K562 (cell line): ENCODE data around the gene TBC1D5. TPM values are rescaled to one million over a fixed set of nuclear protein-coding genes. Genes with fewer than 3 reads are reported as not detected.
A peak's percentile ranks its signal among the peaks of the same experiment; 100 is the strongest.

Source experiments
- ATF3 ChIP-seq, 2 experiments: fragments of 450-650 bp in 1 of 2; sonication (generic) in 1 of 2; formaldehyde crosslinking in 1 of 2; IDR thresholded peaks in 1 of 2; conservative IDR thresholded peaks in 1 of 2; 2 replicates each; pipeline versions ENCODE4 v1.6.1 to v1.8.1; 2016 to 2023; ENCODE audit warnings: mild to moderate bottlenecking in 2 of 2, moderate library complexity in 2 of 2, inconsistent platforms in 1 of 2, missing genetic modification reagents in 1 of 2
- FOXA3 ChIP-seq, 2 experiments: fragments of 450-650 bp in 1 of 2; sonication (generic) in 1 of 2; formaldehyde crosslinking; IDR thresholded peaks in 1 of 2; conservative IDR thresholded peaks in 1 of 2; 2 replicates each; pipeline versions ENCODE4 v1.4.0 to v1.8.0; 2020 to 2022; ENCODE audit warnings: mild to moderate bottlenecking in 2 of 2, missing genetic modification reagents in 1 of 2
- GABPA ChIP-seq: fragments of 200-800 bp; sonication (Bioruptor generic); conservative IDR thresholded peaks from 2 replicates; pipeline ENCODE4 v1.6.1; 2016; ENCODE audit warnings: low read depth, missing genetic modification characterization, missing compliant biosample characterization
- HEY1 ChIP-seq: fragments of 250-450 bp; sonication (Bioruptor Pico); IDR thresholded peaks from 2 replicates; pipeline ENCODE4 v1.5.0; 2020; ENCODE audit warnings: mild to moderate bottlenecking, moderate library complexity, borderline replicate concordance
- HLTF ChIP-seq: fragments of 450-650 bp; IDR thresholded peaks from 2 replicates; pipeline ENCODE4 v1.6.1; 2016
- MAFG ChIP-seq: fragments of 450-650 bp; conservative IDR thresholded peaks from 2 replicates; pipeline ENCODE4 v1.6.1; 2016; ENCODE audit warnings: missing genetic modification characterization, missing compliant biosample characterization
- MTA1 ChIP-seq: fragments of 450-650 bp; IDR thresholded peaks from 2 replicates; pipeline ENCODE4 v1.6.1; 2017; ENCODE audit warnings: borderline replicate concordance
- NFATC3 ChIP-seq: fragments of 450-650 bp; IDR thresholded peaks from 2 replicates; pipeline ENCODE4 v1.6.1; 2017; ENCODE audit warnings: mild to moderate bottlenecking
- NFE2 ChIP-seq: IDR thresholded peaks from 2 replicates; pipeline ENCODE4 v1.6.1; 2014; ENCODE audit warnings: antibody characterized with exemption, low read depth
- PHF21A ChIP-seq: fragments of 450-650 bp; IDR thresholded peaks from 2 replicates; pipeline ENCODE4 v1.6.1; 2017; ENCODE audit warnings: low read depth, borderline replicate concordance
- POLR2H ChIP-seq: IDR thresholded peaks from 2 replicates; pipeline ENCODE4 v1.6.1; 2016; ENCODE audit warnings: missing genetic modification characterization, low read depth, mild to moderate bottlenecking, control low read depth, missing compliant biosample characterization, moderate library complexity
- RBM17 ChIP-seq: fragments of 200-400 bp; formaldehyde crosslinking; IDR thresholded peaks from 2 replicates; pipeline ENCODE4 v1.6.1; 2017; ENCODE audit warnings: low read depth, mild to moderate bottlenecking, low read length, borderline replicate concordance
- SUPT5H ChIP-seq: fragments of 450-650 bp; IDR thresholded peaks from 2 replicates; pipeline ENCODE4 v1.6.1; 2016
- TRIM28 ChIP-seq: fragments of 450-650 bp; IDR thresholded peaks from 2 replicates; pipeline ENCODE4 v1.6.1; 2017
- U2AF2 ChIP-seq: fragments of 200-400 bp; formaldehyde crosslinking; optimal IDR thresholded peaks from 2 replicates; pipeline ENCODE3; 2017; ENCODE audit warnings: low read depth, mild to moderate bottlenecking, low read length
- ZEB2 ChIP-seq: fragments of 450-650 bp; IDR thresholded peaks from 2 replicates; pipeline ENCODE4 v1.6.1; 2016
- ZNF124 ChIP-seq: sonication (generic); formaldehyde crosslinking; IDR thresholded peaks from 2 replicates; pipeline ENCODE4 v1.8.1; 2022; ENCODE audit warnings: missing genetic modification reagents
- ZNF408 ChIP-seq: fragments of 250-450 bp; sonication (Bioruptor Pico); IDR thresholded peaks from 2 replicates; pipeline ENCODE4 v1.4.0; 2020; ENCODE audit warnings: low read depth, mild to moderate bottlenecking, moderate library complexity
- ZNF507 ChIP-seq: conservative IDR thresholded peaks from 2 replicates; pipeline ENCODE4 v1.6.1; 2017; ENCODE audit warnings: missing genetic modification characterization, missing compliant biosample characterization
- ZSCAN29 ChIP-seq: fragments of 450-650 bp; IDR thresholded peaks from 2 replicates; pipeline ENCODE4 v1.6.1; 2017
- polyA plus RNA-seq, 8 experiments: library from polyadenylated mRNA; depleted of rRNA in 4 of 8; stranded (reverse) in 5 of 8; unstranded in 3 of 8; fragments of >200 nt; fragmentation: Nextera tagmentation in 2 of 8; fragmentation: Illumina TruSeq in 1 of 8; extraction: Ambion mirVana in 2 of 8; extraction: Trizol in 1 of 8; gene quantifications; 2 replicates each; pipeline versions ENCODE4 v1.2.1 to v1.2.3, GENCODE V29; 2011 to 2014; ENCODE audit warnings: inconsistent platforms in 1 of 8, missing spikeins in 1 of 8
- total RNA-seq, 7 experiments: library from RNA; depleted of rRNA in 6 of 7; stranded (reverse); fragments of >200 nt in 6 of 7; fragmentation: Illumina TruSeq in 2 of 7; extraction: Trizol in 2 of 7; gene quantifications; 2 replicates each; pipeline versions ENCODE4 v1.2.1 to v1.2.3, GENCODE V29; 2011 to 2021; ENCODE audit warnings: low replicate concordance in 1 of 7
- TF ChIP-seq, protein P1 (sequence below): fragments of 450-650 bp; IDR thresholded peaks from 2 replicates; pipeline ENCODE4 v1.7.1; 2018; ENCODE audit warnings: mild to moderate bottlenecking, low read depth; ENCODE audit not compliant: partially characterized antibody
- TF ChIP-seq, protein P2 (sequence below): sonication (generic); formaldehyde crosslinking; IDR thresholded peaks from 2 replicates; pipeline ENCODE4 v1.8.0; 2022; ENCODE audit warnings: mild to moderate bottlenecking, low read depth, missing genetic modification reagents
- TF ChIP-seq, protein P3 (sequence below): fragments of 450-650 bp; IDR thresholded peaks from 2 replicates; pipeline ENCODE4 v1.7.0; 2016; ENCODE audit warnings: borderline replicate concordance

The TBC1D5 gene
- total and polyA plus RNA-seq, 9 of the 15 experiments (the other 6 are each of a cell fraction or from before 2014, with no cell fraction given) = 2.9 to 38.1 (median 25.6) TPM

- TF ChIP-seq, protein P1, sequence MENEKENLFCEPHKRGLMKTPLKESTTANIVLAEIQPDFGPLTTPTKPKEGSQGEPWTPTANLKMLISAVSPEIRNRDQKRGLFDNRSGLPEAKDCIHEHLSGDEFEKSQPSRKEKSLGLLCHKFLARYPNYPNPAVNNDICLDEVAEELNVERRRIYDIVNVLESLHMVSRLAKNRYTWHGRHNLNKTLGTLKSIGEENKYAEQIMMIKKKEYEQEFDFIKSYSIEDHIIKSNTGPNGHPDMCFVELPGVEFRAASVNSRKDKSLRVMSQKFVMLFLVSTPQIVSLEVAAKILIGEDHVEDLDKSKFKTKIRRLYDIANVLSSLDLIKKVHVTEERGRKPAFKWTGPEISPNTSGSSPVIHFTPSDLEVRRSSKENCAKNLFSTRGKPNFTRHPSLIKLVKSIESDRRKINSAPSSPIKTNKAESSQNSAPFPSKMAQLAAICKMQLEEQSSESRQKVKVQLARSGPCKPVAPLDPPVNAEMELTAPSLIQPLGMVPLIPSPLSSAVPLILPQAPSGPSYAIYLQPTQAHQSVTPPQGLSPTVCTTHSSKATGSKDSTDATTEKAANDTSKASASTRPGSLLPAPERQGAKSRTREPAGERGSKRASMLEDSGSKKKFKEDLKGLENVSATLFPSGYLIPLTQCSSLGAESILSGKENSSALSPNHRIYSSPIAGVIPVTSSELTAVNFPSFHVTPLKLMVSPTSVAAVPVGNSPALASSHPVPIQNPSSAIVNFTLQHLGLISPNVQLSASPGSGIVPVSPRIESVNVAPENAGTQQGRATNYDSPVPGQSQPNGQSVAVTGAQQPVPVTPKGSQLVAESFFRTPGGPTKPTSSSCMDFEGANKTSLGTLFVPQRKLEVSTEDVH = no peak
- TF ChIP-seq ZNF408 (no peak), FOXA3 (CRISPR knock-in tag; conservative IDR thresholded peaks at IDR 0.05 in 1 of 2, IDR thresholded peaks at IDR 0.05 in 1 of 2) (no peak), MAFG (tag) (peak; percentile 46), ATF3 (IDR thresholded peaks at IDR 0.05) (peak; percentile 32; the same call in 1 of the 2 replicates), ATF3 (CRISPR knock-in tag; conservative IDR thresholded peaks at IDR 0.05) (no peak), GABPA (tag) (0 out of 2 replicates have a peak, but pooled peaks have one; percentile 15), POLR2H (tag) (no peak), SUPT5H (0 out of 2 replicates have a peak, but pooled peaks have one; percentile 26), U2AF2 (no peak), TRIM28 (0 out of 2 replicates have a peak, but pooled peaks have one; percentile 17), NFE2 (peak; percentile 51), ZNF507 (tag) (no peak), ZNF124 (CRISPR knock-in tag) (no peak), PHF21A (no peak), MTA1 (peak; percentile 74), ZSCAN29 (no peak), RBM17 (no peak), HEY1 (no peak), NFATC3 (0 out of 2 replicates have a peak, but pooled peaks have one; percentile 29), ZEB2 (peak; percentile 41; the same call in 1 of the 2 replicates), HLTF (peak; percentile 95)
- TF ChIP-seq, protein P2, sequence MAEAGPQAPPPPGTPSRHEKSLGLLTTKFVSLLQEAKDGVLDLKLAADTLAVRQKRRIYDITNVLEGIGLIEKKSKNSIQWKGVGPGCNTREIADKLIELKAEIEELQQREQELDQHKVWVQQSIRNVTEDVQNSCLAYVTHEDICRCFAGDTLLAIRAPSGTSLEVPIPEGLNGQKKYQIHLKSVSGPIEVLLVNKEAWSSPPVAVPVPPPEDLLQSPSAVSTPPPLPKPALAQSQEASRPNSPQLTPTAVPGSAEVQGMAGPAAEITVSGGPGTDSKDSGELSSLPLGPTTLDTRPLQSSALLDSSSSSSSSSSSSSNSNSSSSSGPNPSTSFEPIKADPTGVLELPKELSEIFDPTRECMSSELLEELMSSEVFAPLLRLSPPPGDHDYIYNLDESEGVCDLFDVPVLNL (CRISPR knock-in tag) = no peak
- TF ChIP-seq, protein P3, sequence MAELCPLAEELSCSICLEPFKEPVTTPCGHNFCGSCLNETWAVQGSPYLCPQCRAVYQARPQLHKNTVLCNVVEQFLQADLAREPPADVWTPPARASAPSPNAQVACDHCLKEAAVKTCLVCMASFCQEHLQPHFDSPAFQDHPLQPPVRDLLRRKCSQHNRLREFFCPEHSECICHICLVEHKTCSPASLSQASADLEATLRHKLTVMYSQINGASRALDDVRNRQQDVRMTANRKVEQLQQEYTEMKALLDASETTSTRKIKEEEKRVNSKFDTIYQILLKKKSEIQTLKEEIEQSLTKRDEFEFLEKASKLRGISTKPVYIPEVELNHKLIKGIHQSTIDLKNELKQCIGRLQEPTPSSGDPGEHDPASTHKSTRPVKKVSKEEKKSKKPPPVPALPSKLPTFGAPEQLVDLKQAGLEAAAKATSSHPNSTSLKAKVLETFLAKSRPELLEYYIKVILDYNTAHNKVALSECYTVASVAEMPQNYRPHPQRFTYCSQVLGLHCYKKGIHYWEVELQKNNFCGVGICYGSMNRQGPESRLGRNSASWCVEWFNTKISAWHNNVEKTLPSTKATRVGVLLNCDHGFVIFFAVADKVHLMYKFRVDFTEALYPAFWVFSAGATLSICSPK = peak; percentile 45; the same call in 1 of the 2 replicates
These were observed 299.9 kb downstream of the TBC1D5 start (continued) for GRCh38 chr3:17442332-17443049.
